GM23338 (cell line): Measurements from ENCODE around the gene ERP29. TPM values are rescaled to one million over a fixed set of nuclear protein-coding genes. Genes with fewer than 3 reads are reported as not detected.

Source experiments
- ATAC-seq: fragments of 200-7000 bp; cut with Tn5 transposase; 3 replicates; pipeline ENCODE4 v1.9.1; 2020
- DNase-seq: peaks from one replicate; pipeline ENCODE4 v3.0.0-alpha.2; 2015; ENCODE audit warnings: low spot score
- H2AFZ ChIP-seq: fragments of 200-600 bp; sonication (generic); 2 replicates; pipeline ENCODE4 v1.8.0; 2016; ENCODE audit warnings: antibody characterized with exemption, mild to moderate bottlenecking, moderate library complexity
- H3F3A ChIP-seq: fragments of 200-600 bp; sonication (generic); replicated peaks from 2 replicates; pipeline ENCODE4 v1.8.0; 2017; ENCODE audit warnings: antibody characterized with exemption, mixed run types, low read depth
- H3K27ac ChIP-seq: fragments of 200-600 bp; sonication (generic); 2 replicates; pipeline ENCODE4 v1.6.1; 2016; ENCODE audit warnings: low read depth
- H3K27me3 ChIP-seq: fragments of 200-600 bp; sonication (generic); 2 replicates; pipeline ENCODE4 v1.8.0; 2016; ENCODE audit warnings: mild to moderate bottlenecking, mixed run types, moderate library complexity; ENCODE audit not compliant: insufficient read depth
- H3K36me3 ChIP-seq: fragments of 200-600 bp; sonication (generic); 2 replicates; pipeline ENCODE4 v1.8.0; 2016; ENCODE audit warnings: mild to moderate bottlenecking; ENCODE audit not compliant: insufficient read depth
- H3K4me1 ChIP-seq: fragments of 200-600 bp; sonication (generic); 2 replicates; pipeline ENCODE4 v1.8.0; 2016; ENCODE audit warnings: mild to moderate bottlenecking, moderate library complexity; ENCODE audit not compliant: insufficient read depth
- H3K4me2 ChIP-seq: fragments of 200-600 bp; sonication (generic); 2 replicates; pipeline ENCODE4 v1.7.1; 2017; ENCODE audit warnings: mixed run types
- H3K4me3 ChIP-seq: fragments of 200-600 bp; sonication (generic); 2 replicates; pipeline ENCODE4 v1.6.1; 2016; ENCODE audit warnings: mixed run types
- H3K79me2 ChIP-seq: fragments of 200-600 bp; sonication (generic); replicated peaks from 2 replicates; pipeline ENCODE4 v1.8.0; 2017; ENCODE audit warnings: mild to moderate bottlenecking; ENCODE audit not compliant: insufficient read depth
- H3K9me2 ChIP-seq: fragments of 200-600 bp; sonication (generic); 2 replicates; pipeline ENCODE4 v1.8.0; 2017; ENCODE audit not compliant: insufficient read depth
- H4K20me1 ChIP-seq: fragments of 200-600 bp; sonication (generic); replicated peaks from 2 replicates; pipeline ENCODE4 v1.8.0; 2017; ENCODE audit warnings: mild to moderate bottlenecking; ENCODE audit not compliant: insufficient read depth
- H3K27ac Mint-ChIP-seq: 2 replicates; pipeline ENCODE4 v1.8.0; 2020; ENCODE audit warnings: inconsistent platforms, mild to moderate bottlenecking, moderate library complexity, mixed read lengths
- H3K27me3 Mint-ChIP-seq: 3 replicates; pipeline ENCODE4 v1.8.0; 2022; ENCODE audit warnings: low read depth, mild to moderate bottlenecking, moderate library complexity, mixed read lengths, inconsistent platforms; ENCODE audit not compliant: insufficient read depth, poor library complexity
- H3K36me3 Mint-ChIP-seq: 3 replicates; pipeline ENCODE4 v1.8.0; 2021; ENCODE audit warnings: low read depth, mild to moderate bottlenecking, inconsistent platforms, moderate library complexity, mixed read lengths
- H3K4me1 Mint-ChIP-seq: 3 replicates; pipeline ENCODE4 v1.8.0; 2020; ENCODE audit warnings: mild to moderate bottlenecking, inconsistent platforms, mixed read lengths
- H3K4me3 Mint-ChIP-seq: 3 replicates; pipeline ENCODE4 v1.8.0; 2021; ENCODE audit warnings: moderate library complexity, mild to moderate bottlenecking, inconsistent platforms, mixed read lengths
- H3K9me3 Mint-ChIP-seq: 3 replicates; pipeline ENCODE4 v1.8.0; 2020; ENCODE audit warnings: moderate library complexity, mild to moderate bottlenecking, inconsistent platforms, mixed read lengths
- CREB1 ChIP-seq: fragments of 250-450 bp; sonication (Bioruptor Pico); IDR thresholded peaks from 2 replicates; pipeline ENCODE4 v1.5.0; 2020; ENCODE audit warnings: low read depth, mild to moderate bottlenecking, moderate library complexity
- EZH2 ChIP-seq: fragments of 200-600 bp; sonication (generic); IDR thresholded peaks from one replicate; pipeline ENCODE4 v1.8.0; 2017; ENCODE audit warnings: antibody characterized with exemption, mild to moderate bottlenecking, low read depth; ENCODE audit not compliant: unreplicated experiment
- EZH2phosphoT487 ChIP-seq: fragments of 200-600 bp; sonication (generic); IDR thresholded peaks from one replicate; pipeline ENCODE4 v1.8.1; 2018; ENCODE audit warnings: antibody characterized with exemption; ENCODE audit not compliant: unreplicated experiment
- JUNB ChIP-seq: IDR thresholded peaks from one replicate; pipeline ENCODE4 v1.6.1; 2016; ENCODE audit warnings: antibody characterized with exemption; ENCODE audit not compliant: unreplicated experiment
- NANOG ChIP-seq: IDR thresholded peaks from 2 replicates; pipeline ENCODE4 v1.6.1; 2016; ENCODE audit warnings: antibody characterized with exemption, borderline replicate concordance
- POLR2AphosphoS5 ChIP-seq: IDR thresholded peaks from 2 replicates; pipeline ENCODE4 v1.6.1; 2016; ENCODE audit warnings: antibody characterized with exemption, low read depth
- STAT1 ChIP-seq: IDR thresholded peaks from one replicate; pipeline ENCODE4 v1.6.1; 2016; ENCODE audit warnings: antibody characterized with exemption; ENCODE audit not compliant: unreplicated experiment
- ZNF114 ChIP-seq: fragments of 250-450 bp; sonication (Bioruptor Pico); IDR thresholded peaks from 2 replicates; pipeline ENCODE4 v1.5.0; 2020; ENCODE audit warnings: mild to moderate bottlenecking, moderate library complexity
- ZNF331 ChIP-seq: fragments of 250-450 bp; sonication (Bioruptor Pico); IDR thresholded peaks from 2 replicates; pipeline ENCODE4 v1.5.0; 2020; ENCODE audit warnings: low read depth, mild to moderate bottlenecking, moderate library complexity
- polyA plus RNA-seq: library from polyadenylated mRNA; unstranded; fragments of >200 nt; fragmentation: Nextera tagmentation; extraction: Ambion mirVana; gene quantifications from 2 replicates; pipeline ENCODE4 v1.2.1, GENCODE V29; 2016
- total RNA-seq: library from RNA; depleted of rRNA; stranded (reverse); fragments of >200 nt; shearing (Covaris generic); gene quantifications from 2 replicates; pipeline ENCODE4 v1.2.3, GENCODE V29; 2014
- TF ChIP-seq, protein P1 (sequence below): fragments of 250-450 bp; sonication (Bioruptor Pico); IDR thresholded peaks from 2 replicates; pipeline ENCODE4 v1.5.0; 2020; ENCODE audit warnings: mild to moderate bottlenecking, moderate library complexity
- TF ChIP-seq, protein P2 (sequence below), 2 experiments: fragments of 200-600 bp in 1 of 2; sonication (generic) in 1 of 2; conservative IDR thresholded peaks; 2 replicates each; pipeline versions ENCODE4 v1.5.1 to v1.6.1; 2016 to 2017; ENCODE audit warnings: antibody characterized with exemption in 2 of 2, low read depth in 2 of 2, mild to moderate bottlenecking in 2 of 2, moderate library complexity in 1 of 2

Gene ERP29
- total and polyA plus RNA-seq, 2 experiments from 2014 or later, result 90.7 to 166 TPM

DNA sequence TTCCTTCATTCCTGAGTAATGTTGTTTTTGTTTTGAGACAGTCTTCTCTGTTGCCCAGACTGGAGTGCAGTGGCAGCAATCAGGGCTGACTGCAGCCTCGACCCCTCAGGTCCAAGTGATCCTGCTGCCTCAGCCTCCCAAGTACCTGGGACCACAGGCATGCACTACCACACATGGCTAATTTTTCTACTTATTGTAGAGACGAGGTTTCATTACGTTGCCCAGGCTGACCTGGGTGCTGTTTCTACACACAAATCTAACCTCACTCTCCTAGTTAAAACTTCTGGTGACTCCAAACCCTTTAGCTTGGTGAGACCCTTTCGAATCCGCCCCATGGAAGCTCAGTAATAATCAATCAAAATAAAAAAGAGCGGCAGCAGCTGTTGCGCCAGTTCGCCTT lies 1.5 kb upstream of the ERP29 start:
- H3K27me3 ChIP-seq, result no peaks in the 10 kb centered on the region
- H3K4me1 ChIP-seq, result peaks cover 24% of the 10 kb centered on the region
- ATAC-seq (no peak), DNase-seq (no peak)
- peaks cover 13% of the 10 kb centered on the region for H3K36me3 ChIP-seq
- H3F3A ChIP-seq, result peaks cover 12% of the 10 kb centered on the region; the same call in 1 of the 2 replicates
- peaks cover 29% of the 10 kb centered on the region for H3K36me3 Mint-ChIP-seq
- peaks cover 32% of the 10 kb centered on the region for H3K4me1 Mint-ChIP-seq
- peak overlapping the region; percentile 99 for H3K4me2 ChIP-seq
- 0 out of 2 replicates have a peak, but pooled peaks cover 5% of the 10 kb centered on the region for H3K9me2 ChIP-seq
- TF ChIP-seq NANOG (no peak), EZH2phosphoT487 (no peak), EZH2 (no peak), ZNF331 (CRISPR knock-in tag) (no peak), CREB1 (CRISPR knock-in tag) (no peak), POLR2AphosphoS5 (no peak)
- peak overlapping the region; percentile 97 for H3K4me3 Mint-ChIP-seq
- peaks cover 45% of the 10 kb centered on the region for H3K79me2 ChIP-seq
- H3K4me3 ChIP-seq, result peak overlapping the region; percentile 100
- H3K27ac Mint-ChIP-seq, result peak overlapping the region; percentile 99
- peaks cover 17% of the 10 kb centered on the region for H4K20me1 ChIP-seq
- H3K27me3 Mint-ChIP-seq, result peaks cover 16% of the 10 kb centered on the region
- peaks cover 7% of the 10 kb centered on the region for H3K9me3 Mint-ChIP-seq
- H3K27ac ChIP-seq, result no peak overlapping the region
- H2AFZ ChIP-seq, result no peak overlapping the region

DNA sequence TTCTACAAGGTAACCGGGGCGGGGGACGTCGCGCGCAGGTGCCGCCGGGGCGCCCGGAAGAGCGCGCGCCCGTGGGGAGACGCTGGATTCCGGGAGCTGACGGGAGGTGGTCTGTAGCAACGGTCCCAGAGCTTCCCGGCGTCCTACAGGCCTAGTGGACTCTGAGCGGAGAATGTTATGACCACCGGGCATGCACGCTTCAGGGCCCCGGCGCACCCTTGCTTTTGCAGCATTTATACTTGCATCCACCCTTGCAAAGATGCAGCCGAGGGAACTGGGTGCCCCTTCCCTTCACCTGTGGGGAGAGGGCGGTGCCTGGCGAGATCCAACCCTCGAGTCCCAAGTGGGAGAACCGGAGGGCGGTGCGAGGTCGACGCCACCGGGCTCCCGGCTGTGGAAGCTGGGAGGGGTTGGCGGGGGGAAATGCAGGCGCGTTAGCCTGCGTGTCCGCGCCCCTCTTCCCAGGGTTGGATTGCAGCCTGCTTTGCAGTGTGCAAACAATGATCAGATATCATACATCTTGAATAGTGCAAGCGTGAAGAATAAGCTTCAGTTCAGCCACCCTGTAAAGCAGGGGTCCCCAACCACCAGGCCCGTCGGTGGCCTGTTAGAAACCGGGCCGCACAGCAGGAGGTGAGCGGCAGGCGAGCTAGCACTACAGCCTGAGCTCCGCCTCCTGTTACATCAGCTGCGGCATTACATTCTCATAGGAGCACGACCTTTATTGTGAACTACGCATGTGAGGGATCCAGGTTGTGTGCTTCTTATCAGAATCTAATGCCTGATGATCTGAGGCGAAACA lies 576 bp downstream of the ERP29 start:
- H3K4me2 ChIP-seq, result peak overlapping the region; percentile 76
- peaks cover 36% of the 10 kb centered on the region for H4K20me1 ChIP-seq
- H3K36me3 Mint-ChIP-seq, result peaks cover 46% of the 10 kb centered on the region
- H3K27me3 ChIP-seq, result no peaks in the 10 kb centered on the region
- peak; percentile 93 for DNase-seq
- 0 out of 2 replicates have a peak, but pooled peaks cover 5% of the 10 kb centered on the region for H3K9me2 ChIP-seq
- peaks cover 66% of the 10 kb centered on the region for H3K79me2 ChIP-seq
- peaks cover 14% of the 10 kb centered on the region; the same call in 1 of the 2 replicates for H3F3A ChIP-seq
- peak overlapping the region; percentile 100 for H3K4me3 ChIP-seq
- peaks cover 19% of the 10 kb centered on the region for H3K36me3 ChIP-seq
- H3K27me3 Mint-ChIP-seq, result peaks cover 16% of the 10 kb centered on the region
- H3K27ac Mint-ChIP-seq, result peak overlapping the region; percentile 97
- peak overlapping the region; percentile 97 for H2AFZ ChIP-seq
- ATAC-seq, result peak; percentile 63
- peaks cover 19% of the 10 kb centered on the region; the same call in 1 of the 2 replicates for H3K4me1 ChIP-seq
- H3K4me3 Mint-ChIP-seq, result peak overlapping the region; percentile 97
- peak overlapping the region; percentile 87 for H3K27ac ChIP-seq
- H3K9me3 Mint-ChIP-seq, result peaks cover 7% of the 10 kb centered on the region
- peaks cover 28% of the 10 kb centered on the region for H3K4me1 Mint-ChIP-seq
- TF ChIP-seq STAT1 (no peak), EZH2phosphoT487 (no peak), ZNF114 (CRISPR knock-in tag) (no peak), NANOG (no peak), CREB1 (CRISPR knock-in tag) (peak; percentile 32; the same call in 1 of the 2 replicates), EZH2 (no peak), JUNB (no peak)
- TF ChIP-seq, protein P1, sequence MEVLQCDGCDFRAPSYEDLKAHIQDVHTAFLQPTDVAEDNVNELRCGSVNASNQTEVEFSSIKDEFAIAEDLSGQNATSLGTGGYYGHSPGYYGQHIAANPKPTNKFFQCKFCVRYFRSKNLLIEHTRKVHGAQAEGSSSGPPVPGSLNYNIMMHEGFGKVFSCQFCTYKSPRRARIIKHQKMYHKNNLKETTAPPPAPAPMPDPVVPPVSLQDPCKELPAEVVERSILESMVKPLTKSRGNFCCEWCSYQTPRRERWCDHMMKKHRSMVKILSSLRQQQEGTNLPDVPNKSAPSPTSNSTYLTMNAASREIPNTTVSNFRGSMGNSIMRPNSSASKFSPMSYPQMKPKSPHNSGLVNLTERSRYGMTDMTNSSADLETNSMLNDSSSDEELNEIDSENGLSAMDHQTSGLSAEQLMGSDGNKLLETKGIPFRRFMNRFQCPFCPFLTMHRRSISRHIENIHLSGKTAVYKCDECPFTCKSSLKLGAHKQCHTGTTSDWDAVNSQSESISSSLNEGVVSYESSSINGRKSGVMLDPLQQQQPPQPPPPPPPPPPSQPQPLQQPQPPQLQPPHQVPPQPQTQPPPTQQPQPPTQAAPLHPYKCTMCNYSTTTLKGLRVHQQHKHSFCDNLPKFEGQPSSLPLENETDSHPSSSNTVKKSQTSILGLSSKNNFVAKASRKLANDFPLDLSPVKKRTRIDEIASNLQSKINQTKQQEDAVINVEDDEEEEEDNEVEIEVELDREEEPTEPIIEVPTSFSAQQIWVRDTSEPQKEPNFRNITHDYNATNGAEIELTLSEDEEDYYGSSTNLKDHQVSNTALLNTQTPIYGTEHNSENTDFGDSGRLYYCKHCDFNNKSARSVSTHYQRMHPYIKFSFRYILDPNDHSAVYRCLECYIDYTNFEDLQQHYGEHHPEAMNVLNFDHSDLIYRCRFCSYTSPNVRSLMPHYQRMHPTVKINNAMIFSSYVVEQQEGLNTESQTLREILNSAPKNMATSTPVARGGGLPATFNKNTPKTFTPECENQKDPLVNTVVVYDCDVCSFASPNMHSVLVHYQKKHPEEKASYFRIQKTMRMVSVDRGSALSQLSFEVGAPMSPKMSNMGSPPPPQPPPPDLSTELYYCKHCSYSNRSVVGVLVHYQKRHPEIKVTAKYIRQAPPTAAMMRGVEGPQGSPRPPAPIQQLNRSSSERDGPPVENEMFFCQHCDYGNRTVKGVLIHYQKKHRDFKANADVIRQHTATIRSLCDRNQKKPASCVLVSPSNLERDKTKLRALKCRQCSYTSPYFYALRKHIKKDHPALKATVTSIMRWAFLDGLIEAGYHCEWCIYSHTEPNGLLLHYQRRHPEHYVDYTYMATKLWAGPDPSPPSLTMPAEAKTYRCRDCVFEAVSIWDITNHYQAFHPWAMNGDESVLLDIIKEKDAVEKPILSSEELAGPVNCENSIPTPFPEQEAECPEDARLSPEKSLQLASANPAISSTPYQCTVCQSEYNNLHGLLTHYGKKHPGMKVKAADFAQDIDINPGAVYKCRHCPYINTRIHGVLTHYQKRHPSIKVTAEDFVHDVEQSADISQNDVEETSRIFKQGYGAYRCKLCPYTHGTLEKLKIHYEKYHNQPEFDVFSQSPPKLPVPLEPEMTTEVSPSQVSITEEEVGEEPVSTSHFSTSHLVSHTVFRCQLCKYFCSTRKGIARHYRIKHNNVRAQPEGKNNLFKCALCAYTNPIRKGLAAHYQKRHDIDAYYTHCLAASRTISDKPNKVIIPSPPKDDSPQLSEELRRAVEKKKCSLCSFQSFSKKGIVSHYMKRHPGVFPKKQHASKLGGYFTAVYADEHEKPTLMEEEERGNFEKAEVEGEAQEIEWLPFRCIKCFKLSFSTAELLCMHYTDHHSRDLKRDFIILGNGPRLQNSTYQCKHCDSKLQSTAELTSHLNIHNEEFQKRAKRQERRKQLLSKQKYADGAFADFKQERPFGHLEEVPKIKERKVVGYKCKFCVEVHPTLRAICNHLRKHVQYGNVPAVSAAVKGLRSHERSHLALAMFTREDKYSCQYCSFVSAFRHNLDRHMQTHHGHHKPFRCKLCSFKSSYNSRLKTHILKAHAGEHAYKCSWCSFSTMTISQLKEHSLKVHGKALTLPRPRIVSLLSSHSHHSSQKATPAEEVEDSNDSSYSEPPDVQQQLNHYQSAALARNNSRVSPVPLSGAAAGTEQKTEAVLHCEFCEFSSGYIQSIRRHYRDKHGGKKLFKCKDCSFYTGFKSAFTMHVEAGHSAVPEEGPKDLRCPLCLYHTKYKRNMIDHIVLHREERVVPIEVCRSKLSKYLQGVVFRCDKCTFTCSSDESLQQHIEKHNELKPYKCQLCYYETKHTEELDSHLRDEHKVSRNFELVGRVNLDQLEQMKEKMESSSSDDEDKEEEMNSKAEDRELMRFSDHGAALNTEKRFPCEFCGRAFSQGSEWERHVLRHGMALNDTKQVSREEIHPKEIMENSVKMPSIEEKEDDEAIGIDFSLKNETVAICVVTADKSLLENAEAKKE (CRISPR knock-in tag), result no peak
- TF ChIP-seq, protein P2, sequence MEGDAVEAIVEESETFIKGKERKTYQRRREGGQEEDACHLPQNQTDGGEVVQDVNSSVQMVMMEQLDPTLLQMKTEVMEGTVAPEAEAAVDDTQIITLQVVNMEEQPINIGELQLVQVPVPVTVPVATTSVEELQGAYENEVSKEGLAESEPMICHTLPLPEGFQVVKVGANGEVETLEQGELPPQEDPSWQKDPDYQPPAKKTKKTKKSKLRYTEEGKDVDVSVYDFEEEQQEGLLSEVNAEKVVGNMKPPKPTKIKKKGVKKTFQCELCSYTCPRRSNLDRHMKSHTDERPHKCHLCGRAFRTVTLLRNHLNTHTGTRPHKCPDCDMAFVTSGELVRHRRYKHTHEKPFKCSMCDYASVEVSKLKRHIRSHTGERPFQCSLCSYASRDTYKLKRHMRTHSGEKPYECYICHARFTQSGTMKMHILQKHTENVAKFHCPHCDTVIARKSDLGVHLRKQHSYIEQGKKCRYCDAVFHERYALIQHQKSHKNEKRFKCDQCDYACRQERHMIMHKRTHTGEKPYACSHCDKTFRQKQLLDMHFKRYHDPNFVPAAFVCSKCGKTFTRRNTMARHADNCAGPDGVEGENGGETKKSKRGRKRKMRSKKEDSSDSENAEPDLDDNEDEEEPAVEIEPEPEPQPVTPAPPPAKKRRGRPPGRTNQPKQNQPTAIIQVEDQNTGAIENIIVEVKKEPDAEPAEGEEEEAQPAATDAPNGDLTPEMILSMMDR (conservative IDR thresholded peaks at IDR 0.05; ENCODE audit: low read depth in 2 of 2), result no peak
